Keratinocyte (primary cell): Measurements from ENCODE around the gene PDZD2. TPM values are rescaled to one million over a fixed set of nuclear protein-coding genes. Genes with fewer than 3 reads are reported as not detected.

Experiments
- DNase-seq: peaks from one replicate; pipeline ENCODE4 v3.0.0-alpha.2; 2011; ENCODE audit warnings: low read depth, missing footprints, low spot score
- FAIRE-seq: peaks from 2 replicates; lab custom pipeline; 2011; peaks lifted over from hg19 to GRCh38; lab: Jason Lieb, UNC
- H2AFZ ChIP-seq: 2 replicates; pipeline ENCODE4 v1.6.0; 2012; ENCODE audit warnings: low read length, control low read depth, inconsistent platforms; ENCODE audit not compliant: control insufficient read depth
- H3K27ac ChIP-seq: 2 replicates; pipeline ENCODE4 v1.5.1; 2011; ENCODE audit warnings: low read length; ENCODE audit not compliant: control insufficient read depth, insufficient read depth
- H3K27me3 ChIP-seq: 3 replicates; pipeline ENCODE4 v1.6.0; 2011; ENCODE audit warnings: low read length; ENCODE audit not compliant: control insufficient read depth, insufficient read depth; ENCODE audit errors: extremely low read depth
- H3K36me3 ChIP-seq, 2 experiments: 2 replicates in 1 of 2; 3 replicates in 1 of 2; pipeline ENCODE4 v1.5.1; 2011; ENCODE audit warnings: low read length in 2 of 2, mild to moderate bottlenecking in 1 of 2; ENCODE audit not compliant: control insufficient read depth in 2 of 2, insufficient read depth in 2 of 2; ENCODE audit errors: extremely low read depth in 1 of 2
- H3K4me1 ChIP-seq: 3 replicates; pipeline ENCODE4 v1.5.1; 2011; ENCODE audit warnings: low read length; ENCODE audit not compliant: control insufficient read depth, insufficient read depth; ENCODE audit errors: extremely low read depth
- H3K4me2 ChIP-seq: 3 replicates; pipeline ENCODE4 v1.6.0; 2011; ENCODE audit warnings: low read depth, low read length; ENCODE audit not compliant: control insufficient read depth, insufficient read depth; ENCODE audit errors: extremely low read depth
- H3K4me3 ChIP-seq, 3 experiments: fragments of 200-600 bp in 1 of 3; sonication (generic) in 1 of 3; 2 replicates in 2 of 3; 3 replicates in 1 of 3; pipeline ENCODE4 v1.5.1; 2011 to 2016; ENCODE audit warnings: low read length in 3 of 3, mild to moderate bottlenecking in 3 of 3, control low read depth in 2 of 3, inconsistent platforms in 1 of 3, low read depth in 1 of 3, mixed read lengths in 1 of 3, mixed run types in 1 of 3, moderate library complexity in 1 of 3; ENCODE audit not compliant: control insufficient read depth in 2 of 3, insufficient read depth in 2 of 3; ENCODE audit errors: extremely low read depth in 1 of 3
- H3K79me2 ChIP-seq: 2 replicates; pipeline ENCODE4 v1.6.0; 2012; ENCODE audit warnings: low read length; ENCODE audit not compliant: control insufficient read depth, insufficient read depth
- H3K9ac ChIP-seq: 3 replicates; pipeline ENCODE4 v1.6.0; 2011; ENCODE audit warnings: low read length; ENCODE audit not compliant: control insufficient read depth, insufficient read depth; ENCODE audit errors: extremely low read depth
- H3K9me1 ChIP-seq: 3 replicates; pipeline ENCODE4 v1.6.0; 2011; ENCODE audit warnings: low read length; ENCODE audit not compliant: control insufficient read depth, insufficient read depth; ENCODE audit errors: extremely low read depth
- H3K9me3 ChIP-seq: 2 replicates; pipeline ENCODE4 v1.5.1; 2012; ENCODE audit warnings: low read depth, low read length; ENCODE audit not compliant: control insufficient read depth
- H4K20me1 ChIP-seq: 3 replicates; pipeline ENCODE4 v1.6.0; 2011; ENCODE audit warnings: low read length; ENCODE audit not compliant: control insufficient read depth, insufficient read depth; ENCODE audit errors: extremely low read depth
- EZH2 ChIP-seq: IDR thresholded peaks from one replicate; pipeline ENCODE4 v1.6.1; 2012; ENCODE audit warnings: inconsistent platforms, mild to moderate bottlenecking, low read length, moderate library complexity
- dilution Hi-C: fragments of 300-500 bp; cut with MboI; formaldehyde crosslinking; loops from one replicate; pipeline ENCODE4 v1.7.0; 2020; ENCODE audit warnings: low sequenced_read_pairs; ENCODE audit not compliant: extremely low pct_ligation_motif_present
- polyA plus RNA-seq, 5 experiments: library from polyadenylated mRNA; depleted of rRNA in 3 of 5; stranded (reverse) in 3 of 5; stranded (forward) in 1 of 5; unstranded in 1 of 5; fragments of >200 nt; gene quantifications; 1 replicate in 1 of 5; 2 replicates in 3 of 5; 3 replicates in 1 of 5; pipeline versions ENCODE4 v1.2.1 to v1.2.3, GENCODE V29; 2011 to 2012; ENCODE audit warnings: missing spikeins in 2 of 5, low read depth in 1 of 5, low replicate concordance in 1 of 5
- TF ChIP-seq, protein P1 (sequence below), 3 experiments: IDR thresholded peaks in 1 of 3; conservative IDR thresholded peaks in 1 of 3; optimal IDR thresholded peaks in 1 of 3; 2 replicates in 2 of 3; 3 replicates in 1 of 3; pipeline versions ENCODE3 to v1.5.1; 2011; ENCODE audit warnings: low read length in 3 of 3, mild to moderate bottlenecking in 3 of 3, moderate library complexity in 2 of 3, control low read depth in 1 of 3, inconsistent platforms in 1 of 3; ENCODE audit not compliant: insufficient read depth in 2 of 3; ENCODE audit errors: extremely low read depth in 1 of 3

Gene PDZD2
- polyA plus RNA-seq, 1 donor (not counting 4 experiments of a cell fraction or from before 2014, with no cell fraction given): 7.3 TPM

DNA sequence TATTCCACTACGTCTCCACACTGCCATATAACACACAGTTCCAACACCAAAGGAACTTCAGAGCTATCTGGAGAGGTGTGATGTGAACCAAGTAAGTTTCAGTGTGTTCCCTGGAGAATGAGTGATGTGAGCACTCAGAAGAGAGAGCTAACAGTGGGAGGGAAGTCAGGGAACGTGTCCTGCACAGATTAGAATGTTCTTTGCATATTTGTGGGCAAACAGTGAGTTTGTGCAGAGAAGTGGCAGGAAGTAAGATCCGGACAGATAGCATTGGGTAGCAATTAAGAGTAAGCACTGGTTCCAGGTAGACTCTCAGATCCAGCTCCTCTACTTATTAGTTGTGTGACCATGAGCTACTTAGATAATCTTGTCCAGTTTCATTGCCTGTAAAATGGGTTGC is 206.4 kb downstream of the PDZD2 start:
- Histone ChIP-seq H3K4me3 (no peak overlapping the region), H3K4me1 (peaks cover 6% of the 10 kb centered on the region), H3K27ac (no peak overlapping the region), H2AFZ (peak overlapping the region; percentile 32), H3K79me2 (no peaks in the 10 kb centered on the region), H3K4me2 (no peak overlapping the region), H3K9ac (no peak overlapping the region), H4K20me1 (no peaks in the 10 kb centered on the region), H3K27me3 (no peaks in the 10 kb centered on the region), H3K36me3 (no peaks in the 10 kb centered on the region), H3K9me3 (no peaks in the 10 kb centered on the region), H3K9me1 (no peaks in the 10 kb centered on the region)
- dilution Hi-C loops: no loop called here
- DNase-seq (no peak), FAIRE-seq (no peak)
- no peak for TF ChIP-seq EZH2
- TF ChIP-seq, protein P1, sequence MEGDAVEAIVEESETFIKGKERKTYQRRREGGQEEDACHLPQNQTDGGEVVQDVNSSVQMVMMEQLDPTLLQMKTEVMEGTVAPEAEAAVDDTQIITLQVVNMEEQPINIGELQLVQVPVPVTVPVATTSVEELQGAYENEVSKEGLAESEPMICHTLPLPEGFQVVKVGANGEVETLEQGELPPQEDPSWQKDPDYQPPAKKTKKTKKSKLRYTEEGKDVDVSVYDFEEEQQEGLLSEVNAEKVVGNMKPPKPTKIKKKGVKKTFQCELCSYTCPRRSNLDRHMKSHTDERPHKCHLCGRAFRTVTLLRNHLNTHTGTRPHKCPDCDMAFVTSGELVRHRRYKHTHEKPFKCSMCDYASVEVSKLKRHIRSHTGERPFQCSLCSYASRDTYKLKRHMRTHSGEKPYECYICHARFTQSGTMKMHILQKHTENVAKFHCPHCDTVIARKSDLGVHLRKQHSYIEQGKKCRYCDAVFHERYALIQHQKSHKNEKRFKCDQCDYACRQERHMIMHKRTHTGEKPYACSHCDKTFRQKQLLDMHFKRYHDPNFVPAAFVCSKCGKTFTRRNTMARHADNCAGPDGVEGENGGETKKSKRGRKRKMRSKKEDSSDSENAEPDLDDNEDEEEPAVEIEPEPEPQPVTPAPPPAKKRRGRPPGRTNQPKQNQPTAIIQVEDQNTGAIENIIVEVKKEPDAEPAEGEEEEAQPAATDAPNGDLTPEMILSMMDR (optimal IDR thresholded peaks at IDR 0.05 in 1 of 3, IDR thresholded peaks at IDR 0.05 in 1 of 3, conservative IDR thresholded peaks at IDR 0.05 in 1 of 3; ENCODE audit: extremely low read depth in 1 of 3, insufficient read depth in 2 of 3, low read length in 3 of 3): no peak

DNA sequence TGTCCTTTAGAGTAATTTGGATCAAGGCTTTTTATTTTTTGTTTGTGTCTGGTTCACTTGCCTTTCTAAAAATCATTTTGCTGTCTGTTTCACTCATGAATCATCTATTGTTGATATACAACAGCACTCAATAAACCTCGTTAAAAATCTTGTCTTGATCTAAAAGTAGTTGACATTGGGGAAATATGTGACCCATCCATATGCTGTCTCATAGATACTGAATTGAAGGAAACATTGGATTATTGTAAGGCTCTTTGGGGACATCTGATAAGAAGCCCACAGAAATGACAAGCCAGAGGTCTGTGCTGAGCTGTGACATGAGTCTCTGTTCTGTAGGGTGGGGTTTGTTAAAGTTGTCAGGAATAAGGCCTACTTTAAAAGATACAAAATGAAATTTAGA is 208.0 kb downstream of the PDZD2 start:
- Histone ChIP-seq H3K36me3 (no peaks in the 10 kb centered on the region), H3K79me2 (no peaks in the 10 kb centered on the region), H3K9ac (no peak overlapping the region), H2AFZ (no peak overlapping the region), H3K27me3 (no peaks in the 10 kb centered on the region), H3K4me2 (no peak overlapping the region), H3K4me1 (peaks cover 6% of the 10 kb centered on the region), H4K20me1 (no peaks in the 10 kb centered on the region), H3K9me3 (no peaks in the 10 kb centered on the region), H3K4me3 (no peak overlapping the region), H3K9me1 (no peaks in the 10 kb centered on the region), H3K27ac (no peak overlapping the region)
- FAIRE-seq: no peak
- no peak for TF ChIP-seq EZH2
- TF ChIP-seq, protein P1 (optimal IDR thresholded peaks at IDR 0.05 in 1 of 3, IDR thresholded peaks at IDR 0.05 in 1 of 3, conservative IDR thresholded peaks at IDR 0.05 in 1 of 3; ENCODE audit: extremely low read depth in 1 of 3, insufficient read depth in 2 of 3, low read length in 3 of 3): no peak
- no peak for DNase-seq
- dilution Hi-C loops: no loop called here
